ENCODE results near the gene EXOC7.
A peak's percentile ranks its signal among the peaks of the same experiment; 100 is the strongest.

EXOC7 gene

GRCh38 chr17:76119409-76120371 lies 16.1 kb upstream of the EXOC7 start:
- DNase-seq, result no peak

- DNase-seq, result no peak
Observed at GRCh38 chr17:76115138-76115754, 11.7 kb upstream of the EXOC7 start.

- no peak for DNase-seq
Observed at GRCh38 chr17:76111956-76112355, 8.4 kb upstream of the EXOC7 start.

DNA sequence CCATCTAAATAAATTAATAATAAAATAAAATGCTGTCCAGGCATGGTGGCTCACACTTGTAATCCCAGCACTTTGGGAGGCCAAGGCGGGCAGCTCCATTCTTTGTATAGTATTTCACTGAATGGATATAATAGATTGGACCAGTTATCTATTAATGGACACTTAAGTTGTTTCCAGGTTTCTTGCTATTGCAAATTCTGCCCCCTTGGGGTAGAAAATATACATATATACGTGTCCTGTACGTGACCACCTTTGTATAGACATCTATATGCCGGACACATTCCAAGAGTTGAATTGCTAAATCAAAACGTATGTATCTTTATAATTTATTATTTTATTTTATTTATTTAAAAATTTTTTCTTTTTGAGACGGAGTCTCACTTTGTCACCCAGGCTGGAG lies 3.9 kb upstream of the EXOC7 start:
- DNase-seq, result peak in 1 of 2 experiments; percentile 8

DNA sequence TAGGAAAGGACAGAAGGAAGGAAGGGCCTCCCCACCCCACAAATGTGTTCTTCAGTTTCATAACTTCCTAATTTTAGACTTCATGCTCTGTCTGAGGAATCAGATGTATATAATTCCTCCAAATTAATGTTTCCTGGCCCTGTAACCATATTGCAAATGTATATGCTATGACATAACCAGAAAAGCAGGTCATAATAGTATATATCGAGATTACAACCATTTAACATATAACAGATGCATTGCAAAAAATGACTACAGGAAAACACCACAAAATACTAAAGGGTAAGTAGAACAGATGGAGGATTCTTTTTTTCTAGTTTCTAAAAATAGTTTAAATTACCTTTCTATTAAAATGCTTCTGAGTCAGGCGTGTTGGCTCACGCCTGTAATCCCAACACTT lies 3.1 kb upstream of the EXOC7 start:
- DNase-seq, result no peak

DNA sequence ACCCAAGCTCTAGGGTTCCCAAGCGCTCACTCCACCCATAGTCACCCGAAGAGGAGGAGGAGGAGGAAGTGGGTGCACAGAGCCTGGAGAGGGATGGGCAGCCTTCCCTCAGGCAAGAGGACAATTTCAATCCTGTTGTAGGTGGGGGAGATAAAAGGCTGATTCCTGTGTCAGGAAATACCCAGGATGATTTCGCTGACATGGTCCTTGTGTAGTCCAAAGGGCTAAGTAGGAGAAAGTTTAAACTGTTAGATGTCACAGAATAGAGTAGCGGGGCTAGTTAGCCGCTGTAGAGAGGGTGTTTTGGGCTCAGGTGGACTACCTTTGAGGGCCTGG lies 1.3 kb upstream of the EXOC7 start:
- no peak for DNase-seq

GRCh38 chr17:76104140-76104895 lies 731 bp upstream of the EXOC7 start:
- DNase-seq, result no peak

GRCh38 chr17:76102944-76103273 lies 678 bp downstream of the EXOC7 start:
- no peak for DNase-seq

DNA sequence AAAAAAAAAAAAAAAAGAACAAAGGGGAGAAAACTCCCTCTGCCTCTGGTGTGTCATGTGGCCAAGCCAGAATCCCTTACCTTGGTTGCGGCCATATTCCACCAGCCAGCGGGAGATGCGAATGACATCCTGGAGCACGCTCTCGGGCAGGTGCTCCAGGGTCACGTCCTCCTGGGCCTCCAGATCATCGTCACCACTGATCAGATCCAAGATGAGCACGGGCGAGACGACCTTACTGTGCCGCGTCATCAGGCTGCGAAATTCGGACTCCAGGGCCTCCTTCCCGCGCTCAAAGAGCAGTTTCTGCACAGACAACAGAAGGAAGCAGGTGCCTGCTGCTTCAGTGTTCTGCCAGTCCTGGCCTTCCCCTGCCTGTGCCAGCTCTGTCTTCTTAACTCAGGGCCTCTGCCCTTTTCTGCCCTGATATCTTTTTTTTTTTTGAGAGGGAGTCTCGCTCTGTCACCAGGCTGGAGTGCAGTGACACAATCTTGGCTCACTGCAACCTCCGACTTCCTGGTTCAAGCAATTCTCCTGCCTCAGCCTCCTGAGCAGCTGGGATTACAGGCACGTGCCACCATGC lies 5.8 kb downstream of the EXOC7 start:
- DNase-seq, result no peak

GRCh38 chr17:76095943-76096342 lies 7.6 kb downstream of the EXOC7 start:
- no peak for DNase-seq

DNA sequence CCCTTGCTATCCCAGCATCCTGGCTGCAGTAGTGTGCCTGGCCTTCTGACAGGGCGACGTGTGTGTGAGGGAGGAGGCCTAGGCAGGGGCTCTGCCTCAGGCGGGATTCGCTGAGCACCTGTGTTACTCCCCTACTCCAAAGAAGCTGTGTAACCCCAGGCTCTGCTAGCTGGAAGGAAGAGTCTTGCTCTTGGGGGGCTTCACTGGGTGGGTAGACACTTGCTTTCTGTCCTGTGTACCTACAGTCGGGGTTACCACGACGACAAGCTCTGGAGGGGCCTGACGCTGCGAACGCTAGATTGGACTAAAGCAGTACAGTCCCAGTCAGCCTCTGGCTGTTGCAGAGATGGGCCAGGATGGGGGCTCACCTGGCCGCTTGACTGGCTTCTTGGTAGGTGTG lies 9.5 kb downstream of the EXOC7 start:
- DNase-seq, result no peak

- DNase-seq, result no peak
Observed at GRCh38 chr17:76092526-76093413, 10.8 kb downstream of the EXOC7 start.

DNA sequence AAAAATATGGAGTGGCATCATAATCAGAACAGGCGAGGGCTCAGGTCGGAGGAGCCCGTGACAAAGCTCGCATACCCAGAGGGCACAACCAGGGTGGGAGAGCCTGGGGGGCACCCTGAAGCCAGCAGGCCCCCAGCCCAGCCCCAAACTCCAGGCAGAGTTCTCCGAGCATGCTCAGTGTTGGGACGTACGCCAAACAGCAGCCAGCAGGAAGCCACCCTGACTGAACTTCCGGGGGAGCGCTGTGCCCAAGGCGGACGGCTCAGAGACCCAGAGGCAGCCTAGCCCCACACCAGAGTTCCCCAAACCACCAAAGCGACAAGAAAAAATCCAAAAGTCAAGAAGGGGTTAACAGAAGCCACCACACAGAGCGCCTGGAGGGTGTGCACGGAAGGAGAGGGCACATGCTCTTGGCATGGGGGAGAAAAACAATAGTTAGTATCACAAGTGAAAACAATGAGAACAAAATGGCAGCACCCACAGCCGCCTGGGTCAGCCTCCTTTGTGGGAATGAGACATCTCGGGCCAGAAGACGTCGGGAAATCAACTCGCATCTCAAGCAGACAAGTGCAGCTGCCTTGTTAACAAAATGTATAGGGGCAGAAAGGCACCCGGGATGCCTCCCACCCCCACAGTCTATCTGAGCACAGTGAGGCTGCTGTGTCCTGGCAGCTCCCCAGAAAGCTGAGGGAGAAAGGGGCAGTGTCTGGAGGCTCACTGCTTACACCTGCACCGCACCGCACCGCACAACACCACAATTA lies 11.9 kb downstream of the EXOC7 start:
- DNase-seq, result no peak

DNA sequence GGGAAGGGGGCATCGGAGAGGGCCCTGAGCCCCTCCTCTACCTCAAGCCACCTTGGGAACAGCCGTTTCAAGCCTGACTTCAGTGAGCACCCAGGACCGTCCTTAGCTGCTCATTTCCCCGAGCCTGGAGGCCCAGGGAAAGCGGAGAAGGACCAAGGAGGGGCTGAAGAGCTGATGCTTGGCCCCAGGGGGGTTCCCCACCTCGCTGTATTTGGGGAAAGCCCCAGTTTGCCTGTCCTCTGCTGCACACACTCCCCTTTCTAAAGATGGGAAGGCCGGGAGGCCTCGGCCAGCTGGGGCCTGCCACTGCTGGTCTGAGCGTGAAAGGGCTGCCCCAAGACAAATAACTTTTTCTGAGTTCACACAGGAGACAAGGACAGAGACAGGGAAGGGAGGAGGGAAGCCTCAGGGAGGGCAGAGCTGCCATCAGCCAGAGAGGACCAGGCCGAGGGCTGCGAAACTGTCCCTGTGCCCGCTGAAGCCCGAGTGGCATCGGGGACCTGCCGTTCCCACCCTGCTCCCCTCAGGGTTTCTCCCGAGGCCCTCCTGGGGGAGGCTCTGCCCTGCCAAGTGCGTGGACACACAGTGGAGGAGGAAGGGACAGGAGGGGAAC lies 13.0 kb downstream of the EXOC7 start:
- no peak for DNase-seq

- DNase-seq, result no peak
Observed at GRCh38 chr17:76089680-76090516, 13.7 kb downstream of the EXOC7 start.

GRCh38 chr17:76088868-76089576 lies 14.6 kb downstream of the EXOC7 start:
- no peak for DNase-seq

DNA sequence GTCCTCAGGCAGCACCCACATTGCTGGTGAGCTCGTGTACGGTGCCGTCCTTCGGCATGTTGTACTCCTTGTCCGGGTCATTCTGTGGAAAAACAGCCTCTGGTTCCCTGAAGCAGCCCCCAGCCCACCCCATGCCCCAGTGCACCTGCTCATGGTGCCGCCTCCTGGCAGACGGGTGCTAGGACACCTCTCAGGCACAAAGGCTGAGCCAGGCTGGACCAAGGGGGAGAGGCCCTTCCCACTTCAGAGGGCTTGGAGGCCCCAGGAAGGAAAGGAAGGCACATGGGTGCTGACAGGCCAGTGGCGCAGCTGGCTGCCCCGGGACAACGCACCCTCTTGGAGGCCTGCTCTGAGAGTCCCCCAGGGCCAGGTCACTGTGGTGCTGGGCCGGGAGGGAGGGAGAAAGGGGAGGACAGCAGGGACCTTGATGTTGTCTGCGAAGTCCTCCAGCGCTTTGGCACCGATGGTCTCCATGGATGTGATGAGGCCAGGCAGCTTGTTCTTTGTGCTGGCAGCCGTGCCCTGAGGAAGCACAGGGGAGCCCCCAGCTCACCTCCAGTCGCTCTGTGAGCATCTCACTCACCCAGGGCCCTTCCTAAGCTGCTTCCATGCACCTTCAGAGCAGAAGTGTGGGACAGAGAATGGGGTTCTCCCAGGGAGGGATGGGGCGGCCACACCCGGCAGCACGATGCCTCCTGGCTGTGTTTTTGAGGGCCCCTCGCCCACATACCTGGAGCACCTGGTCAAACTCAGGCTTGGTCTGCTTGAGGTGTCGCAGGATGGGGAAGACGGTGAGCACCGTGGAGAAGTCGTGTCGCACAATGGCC lies 15.3 kb downstream of the EXOC7 start:
- DNase-seq, result peak in 1 of 2 experiments; percentile 30

DNA sequence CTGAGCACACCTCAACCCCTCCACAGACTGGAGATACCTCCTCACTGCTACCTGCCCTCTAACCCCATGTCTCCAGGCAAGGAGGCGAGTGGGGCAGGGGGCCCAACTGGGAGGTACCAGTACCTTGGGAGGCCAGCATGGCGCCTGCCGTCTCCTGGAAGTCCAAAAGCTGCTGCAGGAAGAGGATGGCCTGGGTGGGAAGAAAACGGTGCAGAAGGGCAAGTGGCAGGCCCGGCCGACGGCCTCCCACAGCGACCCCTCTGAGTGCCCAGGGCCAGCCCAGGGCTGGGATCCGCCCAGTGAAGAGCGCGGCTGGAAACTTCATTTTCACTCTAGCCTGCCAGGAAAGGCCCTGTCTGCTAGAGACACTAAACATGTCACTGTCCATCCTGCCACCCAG lies 16.1 kb downstream of the EXOC7 start:
- no peak for DNase-seq

- no peak for DNase-seq
Observed at GRCh38 chr17:76086384-76086783, 17.2 kb downstream of the EXOC7 start.

All from SHP77 (cell line).